PC-9 (cell line): Measurements from ENCODE around the gene GKAP1.

ENCODE experiments used
- CTCF ChIP-seq: fragments of 200-600 bp; sonication (generic); conservative IDR thresholded peaks from 2 replicates; pipeline ENCODE4 v1.6.1; 2017; ENCODE audit warnings: mixed run types, antibody characterized with exemption, mild to moderate bottlenecking, moderate library complexity
- EZH2 ChIP-seq: fragments of 200-600 bp; sonication (generic); IDR thresholded peaks from 2 replicates; pipeline ENCODE4 v1.8.0; 2017; ENCODE audit warnings: antibody characterized with exemption, low read depth

GRCh38 chr9:83715794-83716193 is 101.8 kb downstream of the GKAP1 start:
- no peak for TF ChIP-seq EZH2
- no peak for TF ChIP-seq CTCF
